MM.1S (cell line): Measurements from ENCODE around the gene NAALADL2.
"Not testable (repeated sequence)": the region's sequence is repeated elsewhere in the genome, so short reads cannot be mapped to it uniquely, and the experiment has no call there.

ENCODE experiments used
- DNase-seq: peaks from one replicate; pipeline ENCODE4 v3.0.0-alpha.2; 2015
- H2AFZ ChIP-seq: fragments of 300-600 bp; sonication (generic); 2 replicates; pipeline ENCODE4 v1.6.0; 2016; ENCODE audit warnings: antibody characterized with exemption, low read length
- H3F3A ChIP-seq: fragments of 300-600 bp; sonication (generic); 2 replicates; pipeline ENCODE4 v1.6.1; 2016; ENCODE audit warnings: mild to moderate bottlenecking, antibody characterized with exemption, low read length, moderate library complexity, mixed read lengths; ENCODE audit not compliant: insufficient read depth
- H3K27ac ChIP-seq: fragments of 300-600 bp; sonication (generic); 2 replicates; pipeline ENCODE4 v1.5.1; 2016; ENCODE audit warnings: mild to moderate bottlenecking, low read length
- H3K27me3 ChIP-seq: fragments of 300-600 bp; sonication (generic); replicated peaks from 2 replicates; pipeline ENCODE4 v1.6.0; 2016; ENCODE audit warnings: low read length; ENCODE audit not compliant: insufficient read depth
- H3K36me3 ChIP-seq: fragments of 300-600 bp; sonication (generic); replicated peaks from 2 replicates; pipeline ENCODE4 v1.6.1; 2016; ENCODE audit warnings: mild to moderate bottlenecking, low read length, mixed read lengths; ENCODE audit not compliant: insufficient read depth
- H3K4me1 ChIP-seq: fragments of 300-600 bp; sonication (generic); 2 replicates; pipeline ENCODE4 v1.6.1; 2016; ENCODE audit warnings: low read length, mixed read lengths
- H3K4me2 ChIP-seq: fragments of 300-600 bp; sonication (generic); 2 replicates; pipeline ENCODE4 v1.6.0; 2016; ENCODE audit warnings: low read depth, low read length
- H3K4me3 ChIP-seq: fragments of 300-600 bp; sonication (generic); 2 replicates; pipeline ENCODE4 v1.5.1; 2016; ENCODE audit warnings: low read length, mixed read lengths
- H3K79me2 ChIP-seq: fragments of 300-600 bp; sonication (generic); 2 replicates; pipeline ENCODE4 v1.6.1; 2016; ENCODE audit warnings: mixed run types, low read length, mixed read lengths
- H3K9ac ChIP-seq: fragments of 300-600 bp; sonication (generic); 2 replicates; pipeline ENCODE4 v1.6.1; 2016; ENCODE audit warnings: low read length, mixed read lengths
- H3K9me2 ChIP-seq: fragments of 300-600 bp; sonication (generic); replicated peaks from 2 replicates; pipeline ENCODE4 v1.6.1; 2016; ENCODE audit warnings: mild to moderate bottlenecking, low read length, mixed read lengths; ENCODE audit not compliant: insufficient read depth
- H3K9me3 ChIP-seq: fragments of 300-600 bp; sonication (generic); replicated peaks from 2 replicates; pipeline ENCODE4 v1.6.1; 2016; ENCODE audit warnings: mild to moderate bottlenecking, low read length, mixed read lengths; ENCODE audit not compliant: insufficient read depth
- H4K20me1 ChIP-seq: fragments of 300-600 bp; sonication (generic); 2 replicates; pipeline ENCODE4 v1.6.1; 2016; ENCODE audit warnings: mild to moderate bottlenecking, low read length, moderate library complexity, mixed read lengths; ENCODE audit not compliant: insufficient read depth
- CTCF ChIP-seq: fragments of 300-600 bp; sonication (generic); IDR thresholded peaks from 2 replicates; pipeline ENCODE4 v1.5.1; 2016; ENCODE audit warnings: antibody characterized with exemption, low read length, mixed read lengths
- EZH2 ChIP-seq: fragments of 300-600 bp; sonication (generic); optimal IDR thresholded peaks from 2 replicates; pipeline ENCODE3; 2017; ENCODE audit warnings: low read depth, mild to moderate bottlenecking, antibody characterized with exemption, low read length, mixed read lengths
- EZH2phosphoT487 ChIP-seq: fragments of 300-600 bp; sonication (generic); IDR thresholded peaks from 2 replicates; pipeline ENCODE4 v1.6.1; 2018; ENCODE audit warnings: antibody characterized with exemption, low read length

Gene NAALADL2

GRCh38 chr3:175612487-175613196 is 753.5 kb downstream of the NAALADL2 start:
- Histone ChIP-seq H3K27me3 (no peaks in the 10 kb centered on the region), H3K9me2 (no peaks in the 10 kb centered on the region), H3K4me2 (no peak overlapping the region), H3K4me1 (no peaks in the 10 kb centered on the region), H3K4me3 (no peak overlapping the region), H3K9me3 (no peaks in the 10 kb centered on the region), H3K79me2 (no peaks in the 10 kb centered on the region), H2AFZ (no peak overlapping the region), H3K27ac (no peak overlapping the region), H4K20me1 (no peaks in the 10 kb centered on the region), H3K36me3 (no peaks in the 10 kb centered on the region), H3K9ac (no peak overlapping the region), H3F3A (no peaks in the 10 kb centered on the region)
- DNase-seq = no peak
- TF ChIP-seq EZH2phosphoT487 (no peak), EZH2 (no peak), CTCF (no peak)

- not testable (repeated sequence) for H2AFZ ChIP-seq, H3K9ac ChIP-seq, H3K9me3 ChIP-seq, H3K79me2 ChIP-seq, H3K27ac ChIP-seq, H3K4me2 ChIP-seq, H3K4me3 ChIP-seq, H3F3A ChIP-seq, DNase-seq, H3K36me3 ChIP-seq, H3K9me2 ChIP-seq, H4K20me1 ChIP-seq, H3K4me1 ChIP-seq, H3K27me3 ChIP-seq
These were observed 755.0 kb downstream of the NAALADL2 start for GRCh38 chr3:175614107-175614506.

GRCh38 chr3:175617247-175617646 is 758.1 kb downstream of the NAALADL2 start:
- no peak overlapping the region for H3K27ac ChIP-seq
- H3K4me3 ChIP-seq = no peak overlapping the region
- no peak overlapping the region for H2AFZ ChIP-seq
- TF ChIP-seq EZH2 = no peak
- no peak for TF ChIP-seq EZH2phosphoT487
- no peak for TF ChIP-seq CTCF
- no peaks in the 10 kb centered on the region for H3K9me3 ChIP-seq
- no peaks in the 10 kb centered on the region for H3K9me2 ChIP-seq
- no peak for DNase-seq
- no peaks in the 10 kb centered on the region for H3K79me2 ChIP-seq
- H4K20me1 ChIP-seq = no peaks in the 10 kb centered on the region
- H3K4me2 ChIP-seq = no peak overlapping the region
- no peak overlapping the region for H3K9ac ChIP-seq
- H3K4me1 ChIP-seq = no peaks in the 10 kb centered on the region
- H3K36me3 ChIP-seq = no peaks in the 10 kb centered on the region
- no peaks in the 10 kb centered on the region for H3K27me3 ChIP-seq
- no peaks in the 10 kb centered on the region for H3F3A ChIP-seq

GRCh38 chr3:175619369-175619768 is 760.2 kb downstream of the NAALADL2 start:
- no peak overlapping the region for H3K4me2 ChIP-seq
- no peak overlapping the region for H3K4me3 ChIP-seq
- H2AFZ ChIP-seq = no peak overlapping the region

More at GRCh38 chr3:175619369-175619768, 760.2 kb downstream of the NAALADL2 start:
- no peaks in the 10 kb centered on the region for H3K9me3 ChIP-seq
- H3K36me3 ChIP-seq = no peaks in the 10 kb centered on the region
- H3K27ac ChIP-seq = no peak overlapping the region
- no peaks in the 10 kb centered on the region for H3F3A ChIP-seq
- no peak for DNase-seq
- H3K4me1 ChIP-seq = no peaks in the 10 kb centered on the region
- TF ChIP-seq EZH2phosphoT487 (no peak), EZH2 (no peak), CTCF (no peak)
- H4K20me1 ChIP-seq = no peaks in the 10 kb centered on the region
- no peaks in the 10 kb centered on the region for H3K27me3 ChIP-seq
- H3K9ac ChIP-seq = no peak overlapping the region
- no peaks in the 10 kb centered on the region for H3K9me2 ChIP-seq
- H3K79me2 ChIP-seq = no peaks in the 10 kb centered on the region
